GM12801 (cell line): ENCODE measurements around the gene C22orf31.

Experiments
- TF ChIP-seq, protein P1 (sequence below): IDR thresholded peaks from one replicate; pipeline ENCODE4 v1.5.1; 2011; ENCODE audit warnings: control low read depth; ENCODE audit not compliant: insufficient read length; ENCODE audit errors: extremely low read depth

C22orf31 gene

DNA sequence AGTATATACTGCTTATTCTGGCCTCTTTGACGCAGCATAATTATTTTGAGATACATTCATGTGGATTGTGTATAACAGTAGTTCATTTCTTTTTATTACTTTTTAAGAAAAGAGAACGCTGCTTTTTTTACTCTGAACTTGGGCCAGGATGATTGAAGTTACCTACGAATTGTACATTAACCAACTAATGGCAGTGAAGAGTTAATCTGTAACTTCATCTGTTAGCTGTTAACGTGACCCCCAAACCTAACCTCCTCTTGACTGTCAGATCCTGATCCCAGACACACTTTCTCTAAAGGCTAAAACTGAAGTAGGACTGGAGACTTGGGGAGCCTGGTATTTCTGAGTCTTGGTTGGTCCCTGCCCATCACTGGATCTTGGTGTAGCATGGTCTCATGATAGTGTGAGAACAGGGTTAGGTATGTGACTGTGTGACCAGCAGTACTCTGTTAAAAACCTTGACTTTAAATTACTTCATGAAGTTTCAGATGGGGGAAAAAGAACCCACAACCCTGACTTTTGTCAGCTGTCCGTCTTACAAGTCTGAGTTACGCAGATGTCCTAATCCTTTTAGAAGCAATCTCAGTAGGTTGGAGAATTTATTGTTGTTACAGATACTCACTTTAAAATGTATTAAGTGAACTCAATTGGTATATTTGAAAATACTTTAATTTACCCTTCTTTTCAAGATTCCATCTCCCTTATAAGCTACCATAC, 39.4 kb downstream of the C22orf31 start:
- TF ChIP-seq, protein P1, sequence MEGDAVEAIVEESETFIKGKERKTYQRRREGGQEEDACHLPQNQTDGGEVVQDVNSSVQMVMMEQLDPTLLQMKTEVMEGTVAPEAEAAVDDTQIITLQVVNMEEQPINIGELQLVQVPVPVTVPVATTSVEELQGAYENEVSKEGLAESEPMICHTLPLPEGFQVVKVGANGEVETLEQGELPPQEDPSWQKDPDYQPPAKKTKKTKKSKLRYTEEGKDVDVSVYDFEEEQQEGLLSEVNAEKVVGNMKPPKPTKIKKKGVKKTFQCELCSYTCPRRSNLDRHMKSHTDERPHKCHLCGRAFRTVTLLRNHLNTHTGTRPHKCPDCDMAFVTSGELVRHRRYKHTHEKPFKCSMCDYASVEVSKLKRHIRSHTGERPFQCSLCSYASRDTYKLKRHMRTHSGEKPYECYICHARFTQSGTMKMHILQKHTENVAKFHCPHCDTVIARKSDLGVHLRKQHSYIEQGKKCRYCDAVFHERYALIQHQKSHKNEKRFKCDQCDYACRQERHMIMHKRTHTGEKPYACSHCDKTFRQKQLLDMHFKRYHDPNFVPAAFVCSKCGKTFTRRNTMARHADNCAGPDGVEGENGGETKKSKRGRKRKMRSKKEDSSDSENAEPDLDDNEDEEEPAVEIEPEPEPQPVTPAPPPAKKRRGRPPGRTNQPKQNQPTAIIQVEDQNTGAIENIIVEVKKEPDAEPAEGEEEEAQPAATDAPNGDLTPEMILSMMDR, result no peak

DNA sequence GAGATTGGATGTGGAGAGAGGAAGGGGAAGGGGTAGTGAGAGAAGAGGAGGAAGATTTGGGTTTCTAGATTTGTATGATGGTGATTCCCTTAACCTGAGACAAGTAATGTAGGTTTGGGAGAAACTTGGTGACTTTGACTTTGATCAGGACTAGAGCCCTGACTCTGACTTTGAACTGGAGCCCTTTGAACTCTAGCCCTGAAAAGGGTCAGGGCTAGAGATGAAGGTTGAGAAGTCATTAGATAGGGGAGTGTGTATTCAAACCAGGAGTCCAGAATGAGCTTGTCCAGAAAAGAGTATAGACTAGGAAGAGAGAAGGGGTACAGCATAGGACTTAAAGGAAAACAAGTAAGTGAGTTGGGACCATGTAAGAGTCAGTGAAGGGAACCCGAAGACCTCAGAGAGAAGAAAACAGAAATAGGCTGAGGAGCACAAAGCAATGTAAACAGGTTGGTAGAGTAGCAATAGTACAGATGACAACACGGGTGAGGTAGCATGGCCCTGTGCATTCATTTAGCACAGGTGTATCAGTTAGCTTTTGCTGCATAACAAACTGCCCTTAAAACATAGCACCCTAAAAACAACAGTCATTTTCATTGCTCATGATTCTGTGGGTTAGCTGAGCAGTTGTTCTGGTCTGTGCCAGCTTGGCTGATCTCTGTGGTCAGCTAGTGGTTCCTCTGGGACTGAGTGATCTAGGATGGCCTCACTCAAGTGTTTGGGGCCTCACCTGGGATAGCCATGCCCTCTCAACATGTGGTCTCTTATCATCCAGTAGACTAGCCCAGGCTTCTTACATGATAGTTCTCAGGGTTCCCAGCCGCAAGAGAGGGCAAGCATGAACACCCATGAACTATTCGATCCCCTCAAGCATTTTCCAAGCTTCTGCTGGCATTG, 43.1 kb downstream of the C22orf31 start:
- TF ChIP-seq, protein P1, result no peak

DNA sequence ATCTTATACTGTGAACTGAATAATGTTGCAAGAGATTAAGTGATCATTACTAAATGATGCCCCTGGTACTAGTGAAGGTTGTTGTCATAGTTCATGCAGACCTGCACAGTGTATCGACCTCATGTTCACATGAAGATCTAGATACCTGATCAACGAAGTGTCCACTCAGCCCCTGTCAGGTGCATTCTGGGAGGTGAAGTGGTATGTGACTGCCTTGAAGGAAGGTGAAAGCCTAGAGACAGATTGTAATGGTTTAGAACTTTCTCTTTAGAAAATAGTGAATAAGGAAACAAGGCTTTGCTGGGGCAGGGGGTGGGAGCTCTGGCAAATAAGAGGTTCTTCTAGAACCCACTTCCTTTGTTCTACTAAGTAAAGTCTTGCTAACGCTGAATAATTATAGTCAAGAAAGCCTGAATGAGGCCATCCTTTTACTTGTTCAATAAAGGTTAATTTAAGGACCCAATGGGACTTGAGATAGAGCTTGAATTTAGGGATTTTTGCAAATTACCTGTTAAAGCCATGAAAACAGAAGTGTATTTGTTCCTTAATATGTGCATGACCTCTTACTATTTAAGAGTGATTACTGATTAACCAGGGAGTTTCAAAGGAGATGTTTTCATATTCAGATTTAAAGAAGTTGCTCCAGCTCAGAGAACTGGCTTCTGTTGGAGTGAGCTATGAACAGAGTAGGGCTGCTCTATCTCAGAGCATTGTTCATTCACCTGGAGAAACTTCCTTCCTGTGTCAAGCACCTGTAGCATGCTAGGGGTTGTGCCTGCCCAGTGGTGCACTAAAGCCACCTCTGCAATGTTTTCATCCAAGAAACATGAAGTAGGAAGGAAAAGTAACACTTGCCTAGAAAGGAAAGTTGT, 45.3 kb downstream of the C22orf31 start:
- TF ChIP-seq, protein P1, result no peak

DNA sequence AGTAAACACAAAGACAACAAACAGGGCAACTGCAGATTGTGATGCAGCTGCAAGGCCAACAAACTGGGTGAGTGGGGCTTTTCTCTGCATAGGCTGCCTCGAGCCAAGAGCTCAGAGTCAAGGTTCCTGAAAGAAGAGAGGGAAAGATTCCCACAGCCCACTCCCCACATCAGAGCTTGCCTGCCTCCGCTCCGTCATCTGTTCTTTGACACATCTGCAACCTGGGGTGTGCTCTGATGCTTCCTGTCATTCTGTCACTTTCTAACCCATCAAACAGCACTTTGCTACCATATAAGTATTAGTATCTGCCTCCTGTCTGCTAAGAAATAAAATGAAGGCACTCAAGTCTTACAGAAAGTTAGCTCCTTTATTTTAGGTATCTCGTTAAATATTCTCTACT, 46.9 kb downstream of the C22orf31 start:
- TF ChIP-seq, protein P1, result no peak

DNA sequence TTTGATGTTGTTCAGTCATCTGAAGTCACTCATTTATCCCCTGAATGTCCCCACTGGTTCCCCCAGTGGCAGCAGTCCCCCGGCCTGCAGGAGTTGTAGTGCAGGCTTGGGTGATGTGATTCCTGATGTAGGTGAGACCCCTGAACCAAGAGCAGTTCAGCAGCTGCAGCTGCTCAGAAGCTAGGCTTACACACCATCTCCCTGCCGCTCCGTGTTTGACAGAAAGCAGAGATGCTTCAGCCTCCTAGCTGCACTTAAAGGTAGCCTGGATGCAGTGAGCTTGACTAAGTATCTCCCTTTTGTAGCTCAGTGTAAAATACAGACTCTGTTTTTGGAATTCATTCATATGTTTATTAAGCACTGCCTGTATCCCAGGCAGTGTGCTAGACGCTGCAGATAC, 47.3 kb downstream of the C22orf31 start:
- TF ChIP-seq, protein P1, result no peak

DNA sequence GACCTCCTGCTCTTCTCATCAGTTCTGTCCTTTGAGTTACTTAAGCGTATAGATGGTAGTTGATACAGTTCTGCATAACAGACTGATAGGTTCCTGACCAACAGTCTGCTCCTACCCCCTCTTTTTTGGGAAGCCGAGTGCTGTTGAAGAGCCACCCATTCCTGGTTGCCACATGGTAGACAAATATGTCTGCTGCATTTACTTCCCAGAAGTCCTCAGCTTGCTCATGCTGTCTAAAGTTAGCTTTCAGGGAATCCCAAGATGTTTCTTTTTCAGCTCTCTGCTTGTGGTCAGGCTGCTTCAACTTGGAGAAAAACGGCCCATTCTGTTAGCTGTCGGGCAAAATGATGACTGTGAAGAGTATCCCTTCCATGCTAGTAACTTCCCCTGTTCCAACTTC, 48.7 kb downstream of the C22orf31 start:
- TF ChIP-seq, protein P1, result no peak

DNA sequence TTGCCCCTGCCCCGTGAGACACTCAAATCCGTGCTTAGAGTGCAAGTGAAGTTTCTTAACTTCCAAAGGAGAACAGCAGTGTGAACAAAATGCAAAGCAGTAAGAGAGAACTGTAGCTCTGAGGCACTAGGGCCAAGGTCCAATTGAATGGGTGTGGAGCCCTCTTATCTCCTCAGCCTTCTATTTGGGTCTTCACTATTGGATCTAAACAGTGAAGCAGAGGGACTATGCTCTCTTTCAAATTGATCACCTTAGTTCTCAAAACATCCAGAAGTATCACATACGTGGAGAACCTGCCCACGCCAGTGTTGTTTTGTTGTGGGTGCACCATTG, 49.6 kb downstream of the C22orf31 start:
- TF ChIP-seq, protein P1, result no peak
